HG03558 (cell line): ENCODE results near the gene MARVELD1.
"Not testable (repeated sequence)": the region's sequence is repeated elsewhere in the genome, so short reads cannot be mapped to it uniquely, and the experiment has no call there.

ENCODE experiments used
- ATAC-seq: cut with Tn5 transposase; IDR thresholded peaks from one replicate; pipeline ENCODE4 v1.9.1; 2021; ENCODE audit warnings: moderate number of reproducible peaks; ENCODE audit not compliant: unreplicated experiment; ENCODE audit errors: extremely low read depth

Gene MARVELD1

DNA sequence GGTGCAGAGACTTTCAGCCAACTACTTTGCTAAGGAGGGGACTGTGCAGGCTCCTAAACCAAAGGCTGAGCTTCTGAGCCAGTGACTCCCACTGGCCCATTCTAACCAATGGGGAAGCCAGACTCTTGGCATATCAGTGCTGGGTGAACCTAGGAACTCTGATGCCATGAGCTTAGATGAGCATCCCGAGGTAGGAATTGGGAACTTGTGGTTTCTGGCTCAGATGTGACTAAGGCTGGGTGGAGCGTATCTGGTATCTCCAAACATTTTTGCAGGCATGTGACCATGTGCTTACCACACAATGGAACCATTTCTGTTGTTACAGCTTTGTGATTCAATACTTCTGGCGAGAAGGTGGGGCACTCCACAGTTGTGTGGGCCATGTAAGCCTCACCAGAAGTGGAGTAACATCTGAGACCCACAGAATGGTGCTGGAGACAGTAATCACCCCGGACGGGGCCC lies 23.9 kb upstream of the MARVELD1 start:
- no peak for ATAC-seq

DNA sequence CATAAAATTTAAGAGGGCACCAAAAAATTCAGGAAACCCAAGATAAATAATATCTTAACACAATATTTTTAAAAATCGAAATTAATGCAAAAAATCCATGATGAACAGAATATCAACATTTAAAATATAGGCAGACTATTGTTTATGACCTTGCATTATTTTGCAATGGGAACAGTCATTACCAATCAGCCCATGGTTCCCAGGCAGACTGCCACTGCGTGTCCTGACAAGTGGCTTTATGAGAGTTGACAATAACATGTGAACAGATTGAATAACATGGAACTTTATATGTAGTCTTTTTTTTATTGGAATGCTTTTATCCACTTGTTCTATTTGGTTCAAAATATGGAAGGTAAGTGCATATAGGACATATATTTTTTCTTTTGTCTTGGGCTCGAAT lies 23.4 kb upstream of the MARVELD1 start:
- ATAC-seq, result no peak

DNA sequence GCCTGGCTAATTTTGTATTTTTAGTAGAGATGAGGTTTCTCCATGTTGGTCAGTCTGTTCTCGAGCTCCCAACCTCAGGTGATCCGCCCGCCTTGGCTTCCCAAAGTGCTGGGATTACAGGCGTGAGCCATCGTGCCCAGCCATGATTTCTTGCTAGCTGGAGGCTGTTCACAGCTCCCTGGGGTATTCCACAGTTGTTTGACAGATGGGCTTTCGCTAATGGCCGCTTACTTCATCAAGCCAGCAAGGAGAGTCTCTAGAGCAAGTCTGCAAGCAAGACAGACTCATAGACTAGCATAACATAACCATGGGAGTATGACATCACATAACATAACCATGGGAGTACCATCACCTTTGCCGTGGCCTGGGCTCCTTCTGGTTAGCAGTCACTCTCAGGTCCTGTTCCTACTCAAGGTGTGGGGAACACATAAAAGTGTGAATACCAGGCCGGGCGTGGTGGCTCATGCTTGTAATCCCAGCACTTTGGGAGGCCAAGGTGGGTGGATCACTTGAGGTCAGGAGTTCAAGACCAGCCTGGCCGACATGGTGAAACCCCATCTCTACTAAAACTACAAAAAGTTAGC lies 15.4 kb upstream of the MARVELD1 start:
- ATAC-seq, result not testable (repeated sequence)

- ATAC-seq, result no peak
These were observed 12.0 kb upstream of the MARVELD1 start for GRCh38 chr10:97701438-97702069.

DNA sequence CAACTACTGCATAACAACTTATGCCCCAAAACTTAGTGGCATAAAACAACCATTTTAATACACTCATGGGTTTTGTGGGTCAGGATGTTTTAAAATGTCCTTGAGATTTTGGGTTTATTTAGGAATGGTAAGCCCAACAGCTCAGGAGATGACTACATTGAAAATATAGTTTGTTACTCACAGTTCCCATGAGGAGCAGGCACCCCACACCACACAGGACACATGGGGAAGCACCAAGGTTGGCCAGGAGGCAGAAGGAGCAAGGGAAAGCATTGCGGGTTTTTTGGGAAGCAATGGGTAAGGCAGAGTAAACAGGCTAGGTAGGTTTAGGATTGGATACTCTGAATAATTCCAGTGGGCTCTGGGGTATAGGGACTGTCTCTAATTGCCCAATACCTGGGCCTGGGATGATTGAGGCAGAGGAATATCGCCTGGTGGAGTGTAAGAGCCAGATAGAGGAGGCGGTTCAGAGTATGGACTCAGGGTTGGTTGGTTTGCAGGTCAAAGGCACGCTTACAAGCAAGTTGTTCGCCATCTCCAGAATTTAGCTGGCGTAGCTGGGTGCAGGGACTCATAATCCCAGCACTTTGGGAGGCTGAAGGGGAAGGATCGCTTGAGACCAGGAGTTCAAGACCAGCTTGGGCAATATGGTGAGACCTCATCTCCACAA lies 10.0 kb upstream of the MARVELD1 start:
- ATAC-seq, result no peak

GRCh38 chr10:97704341-97704740 lies 9.2 kb upstream of the MARVELD1 start:
- ATAC-seq, result no peak

GRCh38 chr10:97705006-97705670 lies 8.4 kb upstream of the MARVELD1 start:
- ATAC-seq, result no peak

- no peak for ATAC-seq
These were observed 6.2 kb upstream of the MARVELD1 start for GRCh38 chr10:97707134-97707861.

DNA sequence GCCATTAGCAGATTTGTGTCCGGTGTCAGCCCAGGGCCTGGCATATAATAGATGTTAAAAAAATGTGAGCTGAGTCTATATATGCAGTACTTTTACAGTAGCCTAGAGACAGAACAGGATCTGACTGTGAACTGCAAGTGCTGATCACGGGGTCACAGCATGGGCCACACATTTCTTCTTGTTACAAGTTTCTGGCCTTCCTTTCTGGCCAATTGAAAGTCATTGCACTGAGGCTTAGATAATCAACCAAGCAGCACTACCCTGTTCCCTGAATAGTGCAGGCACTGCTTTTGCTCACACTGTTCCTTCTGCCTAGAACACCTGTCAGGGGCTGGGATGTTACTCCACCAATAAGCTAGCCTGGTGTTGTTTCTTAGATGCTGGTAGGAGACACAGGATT lies 5.4 kb upstream of the MARVELD1 start:
- no peak for ATAC-seq

GRCh38 chr10:97708976-97709946 lies 4.3 kb upstream of the MARVELD1 start:
- no peak for ATAC-seq

DNA sequence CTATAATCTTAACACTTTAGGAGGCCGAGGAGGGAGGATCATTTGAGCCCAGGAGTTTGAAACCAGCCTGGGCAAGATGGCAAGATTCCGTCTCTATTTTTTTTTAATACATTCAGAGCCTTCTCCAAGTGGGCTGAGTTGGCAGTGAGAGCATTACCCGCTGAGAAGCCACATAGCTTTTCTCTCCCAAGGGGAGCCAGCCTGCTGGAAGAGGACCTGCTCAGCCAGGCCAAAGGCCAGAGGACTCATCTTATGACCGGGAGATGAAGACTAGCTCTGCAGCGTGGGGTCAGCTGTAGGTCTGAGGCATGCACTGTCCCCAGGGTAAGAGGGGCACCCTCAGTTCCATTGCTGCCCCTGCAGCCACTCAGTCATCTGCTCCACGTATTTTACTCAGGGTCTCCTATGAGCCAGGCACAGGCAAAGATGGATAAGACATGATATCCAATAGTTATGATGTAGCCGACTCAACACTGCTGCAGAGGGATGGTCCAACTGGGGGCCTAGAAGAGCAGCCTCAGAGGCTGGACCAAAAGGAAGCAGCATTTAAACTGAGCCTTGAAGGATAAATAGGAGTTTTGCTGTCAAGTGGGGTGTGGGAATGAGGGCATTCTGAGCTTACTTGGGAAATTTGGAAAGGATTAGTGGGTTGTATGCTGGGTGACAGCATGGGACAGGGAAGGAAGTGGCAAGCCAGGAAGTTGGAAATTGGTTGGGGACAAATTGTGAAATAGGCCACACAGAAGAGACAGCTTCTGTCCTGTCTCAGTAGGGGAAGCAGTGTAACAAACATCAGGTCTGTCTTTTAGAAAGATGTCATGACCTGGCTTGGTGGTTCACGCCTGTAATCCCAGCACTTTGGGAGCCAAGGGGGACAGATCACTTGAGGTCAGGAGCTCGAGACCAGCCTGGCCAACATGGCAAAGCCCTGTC lies 1.6 kb upstream of the MARVELD1 start:
- no peak for ATAC-seq

GRCh38 chr10:97713826-97714400 lies 383 bp downstream of the MARVELD1 start:
- no peak for ATAC-seq

- ATAC-seq, result no peak
These were observed 1.1 kb downstream of the MARVELD1 start for GRCh38 chr10:97714401-97715258.

DNA sequence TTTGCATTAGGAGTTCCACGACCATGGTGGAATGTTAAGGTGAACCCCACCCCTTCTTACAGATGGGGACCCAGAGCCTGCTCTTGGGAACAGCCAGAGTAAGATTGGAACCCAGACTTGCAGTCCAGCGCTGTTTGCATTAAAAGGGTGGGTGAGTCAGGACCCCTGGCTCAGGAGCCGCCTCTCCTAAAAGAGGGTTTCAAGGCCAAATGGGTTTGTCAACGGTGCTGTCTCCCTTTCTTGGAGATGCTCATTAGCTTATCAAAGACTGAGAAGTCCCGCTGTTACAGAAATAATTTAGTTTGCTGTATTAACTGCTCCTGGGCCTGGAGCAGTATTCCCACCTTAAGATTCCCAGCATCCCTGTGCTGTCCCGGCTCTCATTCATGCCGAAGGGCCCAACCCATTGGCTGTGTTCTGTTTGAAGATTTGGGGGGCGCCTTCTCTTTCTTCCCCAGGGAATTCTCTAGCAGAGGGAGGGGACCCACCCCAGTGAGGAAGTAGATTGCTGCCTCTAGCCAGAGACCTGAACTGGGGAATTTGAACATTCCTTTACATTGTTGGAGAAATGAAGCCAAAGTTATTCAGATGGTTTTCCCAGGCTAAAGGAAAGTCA lies 1.8 kb downstream of the MARVELD1 start:
- no peak for ATAC-seq

GRCh38 chr10:97717627-97718026 lies 4.1 kb downstream of the MARVELD1 start:
- no peak for ATAC-seq

GRCh38 chr10:97718178-97718577 lies 4.6 kb downstream of the MARVELD1 start:
- ATAC-seq, result no peak
